ENCODE data around the gene GRID1. TPM values are rescaled to one million over a fixed set of nuclear protein-coding genes. Genes with fewer than 3 reads are reported as not detected.

The GRID1 gene
- total RNA-seq, 1 experiment from 2014 or later: not detected

GRCh38 chr10:86104156-86104555, 262.4 kb downstream of the GRID1 start:
- no peaks in the 10 kb centered on the region for H3F3A ChIP-seq (ENCODE audit: insufficient read depth, low read depth)
- no peak overlapping the region for H3K27ac ChIP-seq
- no peak for TF ChIP-seq EZH2 (IDR thresholded peaks at IDR 0.05; ENCODE audit: low read depth)
- TF ChIP-seq CTCF (conservative IDR thresholded peaks at IDR 0.05): no peak
- DNase-seq: no peak
- BruUV-seq (replicated peaks): no TSS peak
- intact Hi-C loops (cut with micrococcal nuclease; ENCODE audit: unreplicated experiment): loop anchor here (5.0 to 10.0 kb wide), 2 partner anchors 273 to 481 kb away; no protein-coding TSS in a partner anchor
- CTCF ChIA-PET: no interaction called here
- H3K9me2 ChIP-seq (ENCODE audit: insufficient read depth): no peaks in the 10 kb centered on the region
- no peaks in the 10 kb centered on the region for H3K9me3 ChIP-seq (ENCODE audit: insufficient read depth, low read depth)
- H3K4me1 ChIP-seq (replicated peaks; ENCODE audit: insufficient read depth): no peaks in the 10 kb centered on the region
- POLR2A ChIA-PET (ENCODE audit: unreplicated experiment): no interaction called here
- no peaks in the 10 kb centered on the region for H3K79me2 ChIP-seq (ENCODE audit: low read depth)
- H3K4me2 ChIP-seq: no peak overlapping the region
- no peaks in the 10 kb centered on the region for H3K36me3 ChIP-seq (ENCODE audit: low read depth)
- no peaks in the 10 kb centered on the region for H4K20me1 ChIP-seq (ENCODE audit: insufficient read depth)
- no peaks in the 10 kb centered on the region; the same call in 1 of the 2 replicates for H3K27me3 ChIP-seq (ENCODE audit: insufficient read depth, low read depth)
- no peak overlapping the region for H2AFZ ChIP-seq
- H3K4me3 ChIP-seq: no peak overlapping the region

DNA sequence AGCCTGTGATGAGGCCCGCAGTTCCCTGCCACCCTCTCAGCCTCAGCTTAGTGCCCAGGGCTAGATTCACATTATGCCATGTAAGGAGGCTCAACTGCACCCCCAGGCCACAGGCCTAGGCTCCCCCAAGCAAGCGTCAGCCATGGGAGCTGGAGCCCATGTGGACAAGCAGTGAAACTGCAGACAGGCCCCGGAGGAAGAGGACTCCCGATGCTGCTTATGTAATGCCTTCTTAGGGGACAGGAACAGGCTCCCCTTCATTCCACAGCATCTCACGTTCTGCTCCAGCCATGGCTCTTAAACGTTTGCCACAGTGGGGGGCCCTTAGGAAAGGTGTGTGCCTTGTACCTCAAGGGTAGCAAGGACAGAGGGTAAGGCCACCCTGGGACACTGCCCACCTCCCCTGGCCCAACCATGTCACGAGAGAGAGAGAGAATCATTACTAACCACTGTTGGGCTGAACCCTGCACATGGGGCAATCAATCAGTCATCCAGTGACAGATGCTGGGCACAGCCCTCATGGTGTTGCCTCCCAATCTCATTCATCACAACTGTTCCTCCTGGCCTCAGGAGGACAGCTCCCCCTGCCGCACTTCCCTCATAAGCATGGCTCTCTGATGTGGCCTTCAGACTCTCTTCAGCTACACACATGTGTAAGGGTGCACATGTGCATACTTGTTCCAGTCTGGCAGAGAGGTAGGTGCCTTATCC, 263.0 kb downstream of the GRID1 start:
- BruUV-seq (replicated peaks): no TSS peak
- POLR2A ChIA-PET (ENCODE audit: unreplicated experiment): no interaction called here
- no peaks in the 10 kb centered on the region for H3K9me3 ChIP-seq (ENCODE audit: insufficient read depth, low read depth)
- H4K20me1 ChIP-seq (ENCODE audit: insufficient read depth): no peaks in the 10 kb centered on the region
- H3K4me1 ChIP-seq (replicated peaks; ENCODE audit: insufficient read depth): no peaks in the 10 kb centered on the region
- H3K79me2 ChIP-seq (ENCODE audit: low read depth): no peaks in the 10 kb centered on the region
- DNase-seq: no peak
- no peaks in the 10 kb centered on the region for H3K27me3 ChIP-seq (ENCODE audit: insufficient read depth, low read depth)
- no peak overlapping the region for H2AFZ ChIP-seq
- TF ChIP-seq CTCF (conservative IDR thresholded peaks at IDR 0.05) (no peak), EZH2 (IDR thresholded peaks at IDR 0.05; ENCODE audit: low read depth) (no peak)
- intact Hi-C loops (cut with micrococcal nuclease; ENCODE audit: unreplicated experiment): loop anchor here (5.0 to 10.0 kb wide), 2 partner anchors 274 to 481 kb away; no protein-coding TSS in a partner anchor
- no peaks in the 10 kb centered on the region for H3K9me2 ChIP-seq (ENCODE audit: insufficient read depth)
- H3K27ac ChIP-seq: no peak overlapping the region
- CTCF ChIA-PET: no interaction called here
- no peak overlapping the region for H3K4me3 ChIP-seq
- H3F3A ChIP-seq (ENCODE audit: insufficient read depth, low read depth): no peaks in the 10 kb centered on the region
- no peaks in the 10 kb centered on the region for H3K36me3 ChIP-seq (ENCODE audit: low read depth)
- H3K4me2 ChIP-seq: no peak overlapping the region

DNA sequence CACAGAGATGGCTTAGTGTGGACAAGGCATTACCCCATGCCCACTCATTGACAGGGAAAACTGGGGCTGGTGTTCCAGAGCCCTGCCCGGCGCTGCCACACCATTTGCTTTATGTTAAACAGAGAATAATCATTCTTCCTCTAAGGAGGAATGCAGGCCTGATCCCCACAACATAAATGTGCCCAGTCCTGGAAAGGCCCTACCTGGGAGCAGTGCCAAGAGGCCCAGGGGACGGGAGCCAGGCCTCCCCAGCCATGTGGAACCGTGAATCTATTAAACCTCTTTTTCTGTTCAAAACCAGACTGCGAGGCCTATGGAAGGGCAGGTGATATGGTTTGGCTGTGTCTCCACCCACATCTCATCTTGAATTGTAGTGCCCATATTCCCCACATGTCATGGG, 264.1 kb downstream of the GRID1 start:
- no peaks in the 10 kb centered on the region for H3F3A ChIP-seq (ENCODE audit: insufficient read depth, low read depth)
- H4K20me1 ChIP-seq (ENCODE audit: insufficient read depth): no peaks in the 10 kb centered on the region
- CTCF ChIA-PET: no interaction called here
- H2AFZ ChIP-seq: no peak overlapping the region
- no TSS peak for BruUV-seq (replicated peaks)
- H3K27me3 ChIP-seq (ENCODE audit: insufficient read depth, low read depth): no peaks in the 10 kb centered on the region
- POLR2A ChIA-PET (ENCODE audit: unreplicated experiment): no interaction called here
- H3K79me2 ChIP-seq (ENCODE audit: low read depth): no peaks in the 10 kb centered on the region
- no peaks in the 10 kb centered on the region for H3K36me3 ChIP-seq (ENCODE audit: low read depth)
- TF ChIP-seq EZH2 (IDR thresholded peaks at IDR 0.05; ENCODE audit: low read depth) (no peak), CTCF (conservative IDR thresholded peaks at IDR 0.05) (no peak)
- intact Hi-C loops (cut with micrococcal nuclease; ENCODE audit: unreplicated experiment): loop anchor here (5.0 to 10.0 kb wide), 2 partner anchors 275 to 482 kb away; no protein-coding TSS in a partner anchor
- no peaks in the 10 kb centered on the region for H3K4me1 ChIP-seq (replicated peaks; ENCODE audit: insufficient read depth)
- no peaks in the 10 kb centered on the region for H3K9me2 ChIP-seq (ENCODE audit: insufficient read depth)
- DNase-seq: no peak
- no peak overlapping the region for H3K4me2 ChIP-seq
- no peaks in the 10 kb centered on the region for H3K9me3 ChIP-seq (ENCODE audit: insufficient read depth, low read depth)
- H3K27ac ChIP-seq: no peak overlapping the region
- no peak overlapping the region for H3K4me3 ChIP-seq
